Hair follicular keratinocyte (primary cell): Measurements from ENCODE around the gene IRAK2. TPM values are rescaled to one million over a fixed set of nuclear protein-coding genes. Genes with fewer than 3 reads are reported as not detected.

Experiments used
- total RNA-seq: library from RNA; depleted of rRNA; stranded (reverse); fragments of >200 nt; gene quantifications from 2 replicates; pipeline ENCODE4 v1.2.3, GENCODE V29; 2015

The IRAK2 gene, protein sequence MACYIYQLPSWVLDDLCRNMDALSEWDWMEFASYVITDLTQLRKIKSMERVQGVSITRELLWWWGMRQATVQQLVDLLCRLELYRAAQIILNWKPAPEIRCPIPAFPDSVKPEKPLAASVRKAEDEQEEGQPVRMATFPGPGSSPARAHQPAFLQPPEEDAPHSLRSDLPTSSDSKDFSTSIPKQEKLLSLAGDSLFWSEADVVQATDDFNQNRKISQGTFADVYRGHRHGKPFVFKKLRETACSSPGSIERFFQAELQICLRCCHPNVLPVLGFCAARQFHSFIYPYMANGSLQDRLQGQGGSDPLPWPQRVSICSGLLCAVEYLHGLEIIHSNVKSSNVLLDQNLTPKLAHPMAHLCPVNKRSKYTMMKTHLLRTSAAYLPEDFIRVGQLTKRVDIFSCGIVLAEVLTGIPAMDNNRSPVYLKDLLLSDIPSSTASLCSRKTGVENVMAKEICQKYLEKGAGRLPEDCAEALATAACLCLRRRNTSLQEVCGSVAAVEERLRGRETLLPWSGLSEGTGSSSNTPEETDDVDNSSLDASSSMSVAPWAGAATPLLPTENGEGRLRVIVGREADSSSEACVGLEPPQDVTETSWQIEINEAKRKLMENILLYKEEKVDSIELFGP
- 7.9 and 29.7 TPM in 2 replicates for total RNA-seq

DNA sequence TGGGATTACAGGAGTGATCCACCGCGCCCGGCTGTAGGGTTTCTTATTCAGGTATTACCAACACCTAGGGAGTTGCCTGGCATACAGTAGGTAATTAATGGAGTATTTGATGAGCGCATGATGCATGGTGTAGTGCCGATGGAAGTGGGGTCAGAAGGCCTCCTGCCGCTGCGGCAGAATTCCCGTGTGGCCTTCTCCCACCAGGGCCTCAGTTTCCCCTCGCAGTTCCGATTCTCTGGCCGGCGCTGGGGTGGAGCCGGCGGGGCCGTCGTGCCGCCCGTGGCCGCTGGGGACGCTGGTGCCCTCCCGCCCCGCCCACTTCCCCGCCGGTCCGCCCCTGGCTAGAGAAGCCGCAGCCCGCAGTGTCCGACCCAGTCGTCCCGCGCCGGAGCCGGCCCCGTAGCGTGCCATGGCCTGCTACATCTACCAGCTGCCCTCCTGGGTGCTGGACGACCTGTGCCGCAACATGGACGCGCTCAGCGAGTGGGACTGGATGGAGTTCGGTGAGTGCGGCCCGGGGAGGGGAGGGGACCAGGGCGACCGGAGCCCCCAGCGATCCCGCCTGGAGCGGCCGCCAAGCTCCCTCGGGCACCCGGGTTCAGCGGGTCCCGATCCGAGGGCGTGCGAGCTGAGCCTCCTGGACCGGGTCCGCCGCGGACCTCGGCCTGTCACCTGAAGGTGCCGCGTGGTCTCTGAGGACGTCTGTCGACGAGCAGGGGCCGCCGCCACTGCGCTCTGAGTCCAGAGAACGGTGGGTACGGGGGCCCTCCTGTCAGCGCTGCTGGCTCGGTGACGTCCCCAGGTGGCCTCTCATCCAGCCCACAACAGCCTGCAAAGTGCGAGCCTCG is at the start of gene IRAK2:
Gene IRAK2, plus strand, starts transcription at position 374 of the 848 bp plus-strand sequence. Its CDS starts 36 bp downstream, at position 410.

DNA sequence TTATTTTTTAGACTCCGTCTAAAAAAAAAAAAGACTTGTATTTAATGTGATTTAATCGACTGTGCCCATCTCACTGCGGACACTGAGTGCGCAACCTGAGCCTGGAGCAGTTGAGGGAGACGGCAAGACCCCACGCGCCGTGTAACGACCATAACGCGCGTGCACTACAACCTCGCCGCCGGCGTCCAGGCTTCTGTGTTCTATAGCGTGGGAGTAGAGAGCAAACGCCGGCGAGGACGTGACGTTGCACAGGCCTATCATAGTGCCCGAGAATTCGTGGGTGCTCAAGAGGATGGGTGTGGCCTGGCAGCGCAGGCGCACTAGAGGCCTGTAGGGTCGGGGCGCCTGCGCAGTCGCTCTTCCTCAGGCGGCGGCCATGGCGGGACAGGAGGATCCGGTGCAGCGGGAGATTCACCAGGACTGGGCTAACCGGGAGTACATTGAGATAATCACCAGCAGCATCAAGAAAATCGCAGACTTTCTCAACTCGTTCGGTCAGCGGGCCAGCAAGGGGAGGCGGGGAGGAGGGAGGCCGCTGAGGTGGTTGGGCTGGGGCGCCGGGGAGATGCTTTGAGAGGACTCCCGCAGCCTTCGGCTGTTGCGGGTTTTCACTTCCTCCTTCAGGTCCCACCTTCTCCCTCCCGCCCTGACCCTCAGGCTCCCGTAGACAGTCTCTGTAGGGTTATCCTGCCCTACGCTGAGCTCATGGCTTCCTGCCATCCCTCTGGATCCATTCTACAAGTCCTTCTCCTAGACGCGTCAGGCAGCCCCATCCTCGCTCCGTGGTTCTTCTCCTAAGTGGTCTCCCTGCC is 49.2 kb upstream of the IRAK2 start, which contains the start of gene BRK1:
Gene BRK1, plus strand, starts transcription at position 350 of the 812 bp plus-strand sequence. Its CDS starts 27 bp downstream, at position 377.

DNA sequence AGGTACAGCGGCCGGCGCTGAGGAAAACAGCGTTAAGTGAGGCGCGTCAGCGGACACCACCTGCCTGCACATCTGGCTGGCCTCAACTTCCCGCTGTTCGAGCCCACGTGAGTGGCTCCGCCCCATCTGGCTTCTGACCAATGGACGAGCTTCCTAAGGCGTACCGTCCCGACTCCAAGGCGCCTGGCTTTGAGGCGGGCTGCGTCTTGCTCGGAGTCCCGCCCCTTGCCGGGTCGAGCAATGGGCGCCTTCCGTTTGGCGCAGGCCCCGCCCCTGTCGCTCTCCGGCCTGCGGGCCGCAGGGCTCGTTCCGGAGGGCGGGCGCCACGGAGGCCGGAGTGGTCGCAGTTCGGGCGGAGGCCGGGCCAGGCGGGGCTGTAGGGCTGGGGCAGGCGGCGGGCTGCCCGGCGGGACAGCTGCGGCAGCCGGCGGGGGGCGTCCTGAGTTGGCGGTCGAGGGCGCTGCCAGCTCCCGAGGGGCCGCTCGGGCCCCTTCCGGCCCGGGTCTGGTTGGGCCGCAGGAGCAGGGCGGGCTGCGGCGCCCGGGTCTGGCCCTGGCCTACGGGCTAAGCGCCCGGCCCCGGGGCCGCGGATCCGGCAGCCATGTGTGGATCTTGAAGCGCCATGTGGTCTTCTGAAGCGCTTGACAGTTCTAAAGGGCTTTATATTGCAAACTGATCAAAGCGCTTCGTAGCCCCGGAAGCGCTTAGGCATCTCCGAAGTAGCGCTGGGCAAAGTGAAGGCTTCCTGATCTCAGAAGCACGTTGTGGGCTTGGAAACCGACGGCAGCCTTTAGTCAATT is 83.7 kb downstream of the IRAK2 start, which contains the start of gene TATDN2:
Gene TATDN2, plus strand, starts transcription at position 276 of the 800 bp plus-strand sequence. CDS start 742 bp downstream, outside the sequence.

DNA sequence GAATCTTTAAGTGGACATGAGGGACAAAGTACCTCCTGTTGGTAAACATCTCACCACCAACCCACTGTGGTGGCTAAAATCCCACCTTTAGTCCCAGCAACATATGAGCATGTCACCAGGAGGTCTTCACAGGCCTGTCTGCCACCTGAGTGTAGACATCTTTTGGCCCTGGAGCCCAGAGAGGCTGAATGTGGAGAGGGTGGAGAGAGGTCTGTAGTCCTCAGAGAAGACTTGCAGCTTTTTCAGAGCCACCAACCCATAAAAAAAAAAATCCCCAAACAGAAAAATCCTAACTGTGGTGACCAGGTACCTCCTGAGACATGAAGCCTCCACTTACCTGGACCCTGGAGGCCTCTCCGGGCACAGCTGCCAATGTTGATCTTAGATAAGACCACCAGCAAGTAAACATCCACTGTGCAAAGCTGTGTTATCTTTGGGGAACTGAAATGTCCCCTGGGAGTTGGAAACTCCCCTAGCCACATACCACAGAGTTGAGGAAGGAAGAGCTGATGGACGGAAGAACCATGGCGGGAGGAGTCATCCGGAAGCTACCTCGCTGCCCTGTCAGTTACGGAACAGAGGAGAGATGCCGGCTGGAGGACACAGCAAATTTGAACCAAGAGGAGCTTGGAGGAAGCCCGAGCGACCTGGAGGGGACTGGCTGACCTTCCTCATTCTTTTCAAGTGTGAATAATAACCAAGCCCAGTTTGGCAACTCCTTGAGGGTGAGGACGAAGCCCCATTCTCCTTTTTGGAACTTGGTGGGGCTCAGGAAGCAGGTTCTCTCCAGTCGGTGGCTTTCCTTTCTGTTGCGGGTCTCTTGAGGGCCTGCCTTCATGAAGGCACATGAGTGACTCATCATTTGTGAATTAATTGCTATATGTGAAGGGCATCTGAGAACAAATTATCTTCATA is 128.0 kb downstream of the IRAK2 start, which contains the start of gene GHRL:
Gene GHRL, minus strand, starts transcription at position 443 of the 915 bp plus-strand sequence. CDS start 2,767 bp downstream, outside the sequence.

Other genes starting within 250 kb of the IRAK2 start
- 29.7 and 36.6 TPM in 2 replicates for gene IL17RC, start 247.8 kb upstream of the IRAK2 start, total RNA-seq
- gene CRELD1, start 231.1 kb upstream of the IRAK2 start, total RNA-seq: 23.1 and 59.0 TPM in 2 replicates
- gene PRRT3, start 212.5 kb upstream of the IRAK2 start, total RNA-seq: 0.80 and 1.1 TPM in 2 replicates
- gene EMC3, start 178.1 kb upstream of the IRAK2 start, total RNA-seq: 37.2 and 39.0 TPM in 2 replicates
- 8.4 and 20.5 TPM in 2 replicates for gene FANCD2, start 138.5 kb upstream of the IRAK2 start, total RNA-seq
- gene FANCD2OS, start 56.7 kb upstream of the IRAK2 start, total RNA-seq: not detected in 2 replicates
- 126 and 161 TPM in 2 replicates for gene BRK1, start 49.2 kb upstream of the IRAK2 start, total RNA-seq
- 27.1 and 38.8 TPM in 2 replicates for gene VHL, start 23.1 kb upstream of the IRAK2 start, total RNA-seq
- 8.7 and 10.5 TPM in 2 replicates for gene TATDN2, start 83.5 kb downstream of the IRAK2 start, total RNA-seq
- gene GHRL, start 128.0 kb downstream of the IRAK2 start, total RNA-seq: not detected in 2 replicates
- gene SEC13, start 156.2 kb downstream of the IRAK2 start, total RNA-seq: 174 and 220 TPM in 2 replicates